SK-N-SH treated with all-trans-retinoic acid at 6 μM for 48 hours (cell line): ENCODE results near the gene CLCN7.

ENCODE experiments used
- ATAC-seq: fragments of 200-7000 bp; cut with Tn5 transposase; 3 replicates; pipeline ENCODE4 v1.9.1; 2020; ENCODE audit warnings: mild to moderate bottlenecking, moderate library complexity
- ARNTL ChIP-seq: fragments of 450-650 bp; formaldehyde crosslinking; IDR thresholded peaks from 2 replicates; pipeline ENCODE4 v1.5.0; 2020; ENCODE audit warnings: low read depth, mild to moderate bottlenecking, moderate library complexity, borderline replicate concordance
- CSDC2 ChIP-seq: fragments of 250-450 bp; sonication (Bioruptor Pico); IDR thresholded peaks from 2 replicates; pipeline ENCODE4 v1.5.0; 2020; ENCODE audit warnings: mild to moderate bottlenecking, moderate library complexity
- CSRNP3 ChIP-seq: fragments of 250-450 bp; sonication (Bioruptor Pico); IDR thresholded peaks from 2 replicates; pipeline ENCODE4 v1.5.1; 2021; ENCODE audit warnings: mild to moderate bottlenecking, moderate library complexity
- ESRRG ChIP-seq: fragments of 250-450 bp; sonication (Bioruptor Pico); IDR thresholded peaks from 2 replicates; pipeline ENCODE4 v1.6.1; 2021; ENCODE audit warnings: mild to moderate bottlenecking
- GLIS3 ChIP-seq: fragments of 250-450 bp; sonication (Bioruptor Pico); IDR thresholded peaks from 2 replicates; pipeline ENCODE4 v1.5.0; 2020; ENCODE audit warnings: mild to moderate bottlenecking, moderate library complexity
- ISL1 ChIP-seq: fragments of 250-450 bp; sonication (Bioruptor Pico); IDR thresholded peaks from 2 replicates; pipeline ENCODE4 v2.1.2; 2022; ENCODE audit warnings: mild to moderate bottlenecking, moderate library complexity
- OSR1 ChIP-seq: fragments of 250-450 bp; sonication (Bioruptor Pico); IDR thresholded peaks from 2 replicates; pipeline ENCODE4 v1.8.0; 2022; ENCODE audit warnings: moderate library complexity, mild to moderate bottlenecking, inconsistent platforms
- PPARA ChIP-seq: fragments of 250-450 bp; sonication (Bioruptor Pico); IDR thresholded peaks from 2 replicates; pipeline ENCODE4 v1.5.0; 2020; ENCODE audit warnings: mild to moderate bottlenecking, borderline replicate concordance
- RARB ChIP-seq: fragments of 250-450 bp; sonication (Bioruptor Pico); IDR thresholded peaks from 2 replicates; pipeline ENCODE4 v1.8.0; 2021; ENCODE audit warnings: mild to moderate bottlenecking, moderate library complexity
- TCF4 ChIP-seq: fragments of 250-450 bp; sonication (Bioruptor Pico); IDR thresholded peaks from 2 replicates; pipeline ENCODE4 v1.8.0; 2021; ENCODE audit warnings: mild to moderate bottlenecking, moderate library complexity, borderline replicate concordance
- TOX ChIP-seq: fragments of 250-450 bp; sonication (Bioruptor Pico); IDR thresholded peaks from 2 replicates; pipeline ENCODE4 v1.8.0; 2021; ENCODE audit warnings: mild to moderate bottlenecking, moderate library complexity, borderline replicate concordance
- TSHZ2 ChIP-seq: fragments of 250-450 bp; sonication (Bioruptor Pico); IDR thresholded peaks from 2 replicates; pipeline ENCODE4 v1.5.0; 2020; ENCODE audit warnings: mild to moderate bottlenecking, moderate library complexity
- ZC3H10 ChIP-seq: fragments of 250-450 bp; sonication (Bioruptor Pico); IDR thresholded peaks from 2 replicates; pipeline ENCODE4 v1.5.1; 2021; ENCODE audit warnings: mild to moderate bottlenecking, moderate library complexity
- ZFP3 ChIP-seq: fragments of 250-450 bp; sonication (Bioruptor Pico); IDR thresholded peaks from 2 replicates; pipeline ENCODE4 v1.5.0; 2020; ENCODE audit warnings: mild to moderate bottlenecking, moderate library complexity
- ZFP30 ChIP-seq: fragments of 450-650 bp; formaldehyde crosslinking; IDR thresholded peaks from 2 replicates; pipeline ENCODE4 v1.5.0; 2022; ENCODE audit warnings: mild to moderate bottlenecking, moderate library complexity
- ZNF565 ChIP-seq: fragments of 450-650 bp; formaldehyde crosslinking; conservative IDR thresholded peaks from 2 replicates; pipeline ENCODE4 v1.5.0; 2020; ENCODE audit warnings: low read depth, mild to moderate bottlenecking, moderate library complexity
- ZNF70 ChIP-seq: fragments of 450-650 bp; formaldehyde crosslinking; IDR thresholded peaks from 2 replicates; pipeline ENCODE4 v1.5.0; 2020; ENCODE audit warnings: mild to moderate bottlenecking, moderate library complexity
- TF ChIP-seq, protein P1 (sequence below): fragments of 250-450 bp; sonication (Bioruptor Pico); IDR thresholded peaks from 2 replicates; pipeline ENCODE4 v1.8.0; 2021; ENCODE audit warnings: low read depth, mild to moderate bottlenecking, moderate library complexity, borderline replicate concordance
- TF ChIP-seq, protein P2 (sequence below): fragments of 250-450 bp; sonication (Bioruptor Pico); IDR thresholded peaks from 2 replicates; pipeline ENCODE4 v1.8.0; 2020; ENCODE audit warnings: mild to moderate bottlenecking, moderate library complexity, borderline replicate concordance

The CLCN7 gene

GRCh38 chr16:1493746-1494094, 18.9 kb upstream of the CLCN7 start:
- peak; percentile 56 for ATAC-seq
- TF ChIP-seq ISL1 (CRISPR knock-in tag) = no peak
- TF ChIP-seq PPARA (CRISPR knock-in tag) = no peak
- TF ChIP-seq ARNTL (CRISPR knock-in tag) = no peak
- no peak for TF ChIP-seq GLIS3 (CRISPR knock-in tag)
- TF ChIP-seq TOX = no peak
- no peak for TF ChIP-seq CSDC2 (CRISPR knock-in tag)
- TF ChIP-seq, protein P1, sequence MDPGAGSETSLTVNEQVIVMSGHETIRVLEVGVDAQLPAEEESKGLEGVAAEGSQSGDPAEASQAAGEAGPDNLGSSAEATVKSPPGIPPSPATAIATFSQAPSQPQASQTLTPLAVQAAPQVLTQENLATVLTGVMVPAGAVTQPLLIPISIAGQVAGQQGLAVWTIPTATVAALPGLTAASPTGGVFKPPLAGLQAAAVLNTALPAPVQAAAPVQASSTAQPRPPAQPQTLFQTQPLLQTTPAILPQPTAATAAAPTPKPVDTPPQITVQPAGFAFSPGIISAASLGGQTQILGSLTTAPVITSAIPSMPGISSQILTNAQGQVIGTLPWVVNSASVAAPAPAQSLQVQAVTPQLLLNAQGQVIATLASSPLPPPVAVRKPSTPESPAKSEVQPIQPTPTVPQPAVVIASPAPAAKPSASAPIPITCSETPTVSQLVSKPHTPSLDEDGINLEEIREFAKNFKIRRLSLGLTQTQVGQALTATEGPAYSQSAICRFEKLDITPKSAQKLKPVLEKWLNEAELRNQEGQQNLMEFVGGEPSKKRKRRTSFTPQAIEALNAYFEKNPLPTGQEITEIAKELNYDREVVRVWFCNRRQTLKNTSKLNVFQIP (CRISPR knock-in tag) = no peak

DNA sequence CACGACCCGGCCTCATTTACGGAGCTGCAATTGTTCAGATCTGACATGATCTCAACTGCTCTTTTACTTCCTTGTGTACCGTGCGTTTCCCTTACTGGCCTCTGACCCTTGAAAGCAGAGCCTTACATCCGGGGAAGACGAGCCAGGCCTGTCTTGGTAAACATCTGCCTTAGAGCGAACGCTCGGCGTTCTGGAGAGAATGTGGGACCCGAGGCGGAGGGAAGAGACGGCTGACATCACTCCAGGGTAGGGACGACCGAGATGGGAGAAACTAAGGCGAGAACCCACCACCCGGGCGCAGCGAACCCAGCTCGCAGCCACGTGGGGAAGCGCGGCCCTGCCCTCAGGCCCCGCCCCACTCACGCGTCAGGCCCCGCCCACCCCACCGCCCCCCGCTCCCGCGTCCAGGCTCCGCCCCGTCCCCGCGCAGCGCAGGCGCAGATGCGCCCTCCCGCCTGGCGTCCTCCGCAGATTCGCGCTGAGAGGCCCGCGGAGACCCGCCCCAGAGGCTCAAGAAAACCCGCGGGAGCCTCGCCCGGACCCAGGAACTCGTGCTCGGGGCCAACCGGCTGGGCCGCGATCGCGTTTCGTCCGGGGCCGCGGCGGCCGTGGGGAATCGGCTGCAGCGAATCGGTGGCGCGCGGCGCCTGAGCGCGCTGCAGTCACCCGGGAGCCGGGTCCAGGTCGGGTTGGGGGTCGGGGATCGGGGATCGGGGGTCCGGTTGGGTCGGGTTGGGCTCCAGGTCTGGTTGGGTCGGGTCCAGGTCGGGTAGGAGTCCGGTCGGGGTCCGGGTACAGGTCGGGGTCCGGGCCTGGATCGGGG, 18.3 kb upstream of the CLCN7 start, which contains the start of gene TELO2:
Gene TELO2, plus strand, starts transcription at position 438 of the 823 bp plus-strand sequence. CDS start 922 bp downstream, outside the sequence.
- ATAC-seq = peak; percentile 76
- TF ChIP-seq ZC3H10 (CRISPR knock-in tag) (no peak), ISL1 (CRISPR knock-in tag) (no peak), PPARA (CRISPR knock-in tag) (no peak), ESRRG (CRISPR knock-in tag) (no peak), OSR1 (CRISPR knock-in tag) (no peak), ZNF565 (CRISPR knock-in tag) (no peak)
- TF ChIP-seq, all 23 proteins: peak for 0

DNA sequence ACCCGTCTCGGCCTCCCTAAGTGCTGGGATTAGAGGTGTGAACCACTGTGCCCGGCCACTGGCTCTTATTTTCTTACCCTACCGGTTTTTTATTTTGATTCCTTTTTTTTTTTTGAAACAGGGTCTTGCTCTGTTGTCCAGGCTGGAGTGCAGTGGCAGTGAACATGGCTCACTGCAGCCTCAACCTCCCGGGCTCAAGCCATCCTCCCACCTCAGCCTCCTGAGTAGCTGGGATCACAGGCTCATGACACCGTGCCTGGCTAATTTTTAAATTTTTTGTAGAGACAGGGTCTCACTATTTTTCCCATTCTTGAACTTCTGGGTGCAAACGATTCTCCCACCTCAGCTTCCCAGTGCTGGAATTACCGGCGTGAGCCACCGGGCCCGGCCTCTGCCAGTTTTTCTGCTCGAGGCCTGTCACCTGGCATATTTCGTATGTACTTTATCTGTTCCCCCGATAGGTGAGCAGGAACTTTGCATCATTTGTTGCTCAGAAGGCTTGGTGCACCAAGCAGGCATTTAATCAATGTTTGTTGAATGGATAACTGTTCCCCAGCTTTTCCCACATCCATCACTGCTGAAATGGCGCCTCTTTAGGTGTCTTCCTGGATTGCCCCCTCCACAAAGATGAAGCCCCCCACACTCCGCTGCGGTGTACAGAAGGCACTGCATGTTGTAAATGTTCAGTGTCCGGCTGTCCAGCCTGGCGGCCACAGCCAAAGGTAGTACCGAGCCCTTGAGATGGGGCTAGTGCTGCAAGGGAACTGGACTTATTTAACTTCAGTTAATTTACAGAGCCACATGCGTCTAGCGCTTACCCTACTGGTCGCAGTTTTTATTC, 17.5 kb upstream of the CLCN7 start:
- TF ChIP-seq, protein P2, sequence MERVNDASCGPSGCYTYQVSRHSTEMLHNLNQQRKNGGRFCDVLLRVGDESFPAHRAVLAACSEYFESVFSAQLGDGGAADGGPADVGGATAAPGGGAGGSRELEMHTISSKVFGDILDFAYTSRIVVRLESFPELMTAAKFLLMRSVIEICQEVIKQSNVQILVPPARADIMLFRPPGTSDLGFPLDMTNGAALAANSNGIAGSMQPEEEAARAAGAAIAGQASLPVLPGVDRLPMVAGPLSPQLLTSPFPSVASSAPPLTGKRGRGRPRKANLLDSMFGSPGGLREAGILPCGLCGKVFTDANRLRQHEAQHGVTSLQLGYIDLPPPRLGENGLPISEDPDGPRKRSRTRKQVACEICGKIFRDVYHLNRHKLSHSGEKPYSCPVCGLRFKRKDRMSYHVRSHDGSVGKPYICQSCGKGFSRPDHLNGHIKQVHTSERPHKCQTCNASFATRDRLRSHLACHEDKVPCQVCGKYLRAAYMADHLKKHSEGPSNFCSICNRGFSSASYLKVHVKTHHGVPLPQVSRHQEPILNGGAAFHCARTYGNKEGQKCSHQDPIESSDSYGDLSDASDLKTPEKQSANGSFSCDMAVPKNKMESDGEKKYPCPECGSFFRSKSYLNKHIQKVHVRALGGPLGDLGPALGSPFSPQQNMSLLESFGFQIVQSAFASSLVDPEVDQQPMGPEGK (CRISPR knock-in tag) = no peak
- no peak for TF ChIP-seq TCF4 (CRISPR knock-in tag)
- TF ChIP-seq CSDC2 (CRISPR knock-in tag) = no peak
- TF ChIP-seq ZNF70 (CRISPR knock-in tag) = no peak
- TF ChIP-seq CSRNP3 (CRISPR knock-in tag) = no peak
- ATAC-seq = no peak

DNA sequence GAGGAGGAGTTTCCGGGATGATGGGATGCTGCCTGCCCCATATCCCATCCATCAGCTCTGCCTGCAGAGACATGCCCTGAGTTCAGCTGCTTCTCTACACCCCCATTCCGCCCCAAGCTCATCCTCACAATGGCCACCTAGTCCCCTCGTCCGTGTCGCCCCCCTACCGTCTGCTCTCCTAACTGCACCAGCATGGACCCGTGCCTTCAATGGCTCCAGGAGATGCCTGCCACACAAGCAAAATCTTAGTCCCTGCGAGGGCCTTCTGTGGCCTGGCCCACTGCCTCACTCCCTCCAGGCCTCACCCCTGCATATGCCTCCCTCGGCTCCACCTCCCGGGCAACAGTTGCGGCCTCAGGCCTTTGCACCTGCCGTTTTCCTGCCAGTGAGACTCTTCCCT, 16.5 kb upstream of the CLCN7 start:
- TF ChIP-seq ZFP3 (no peak), ISL1 (CRISPR knock-in tag) (no peak), TSHZ2 (CRISPR knock-in tag) (no peak), RARB (CRISPR knock-in tag) (no peak), ZFP30 (no peak), TCF4 (CRISPR knock-in tag) (no peak), ZC3H10 (CRISPR knock-in tag) (no peak), OSR1 (CRISPR knock-in tag) (no peak), ESRRG (CRISPR knock-in tag) (no peak), GLIS3 (CRISPR knock-in tag) (no peak)
- TF ChIP-seq, protein P1 (CRISPR knock-in tag) = no peak
- TF ChIP-seq, protein P2 (CRISPR knock-in tag) = no peak
- no peak for ATAC-seq
